KBM-7 (cell line): ENCODE data around the gene ATP6V1F.
"Not testable (repeated sequence)": the region's sequence is repeated elsewhere in the genome, so short reads cannot be mapped to it uniquely, and the experiment has no call there.

Source experiments
- DNase-seq: peaks from one replicate; pipeline ENCODE4 v3.0.0-alpha.2; 2015
- in situ Hi-C: fragments of 300-500 bp; cut with MboI; formaldehyde crosslinking; loops from 2 replicates; pipeline ENCODE4 v1.14.3; 2020; ENCODE audit warnings: low sequenced_read_pairs, low pct_unique_long_range_greater_than_20kb, mixed read lengths

The ATP6V1F gene

GRCh38 chr7:128909625-128910568 is 47.2 kb downstream of the ATP6V1F start:
- in situ Hi-C loops, result no loop called here
- no peak for DNase-seq

DNA sequence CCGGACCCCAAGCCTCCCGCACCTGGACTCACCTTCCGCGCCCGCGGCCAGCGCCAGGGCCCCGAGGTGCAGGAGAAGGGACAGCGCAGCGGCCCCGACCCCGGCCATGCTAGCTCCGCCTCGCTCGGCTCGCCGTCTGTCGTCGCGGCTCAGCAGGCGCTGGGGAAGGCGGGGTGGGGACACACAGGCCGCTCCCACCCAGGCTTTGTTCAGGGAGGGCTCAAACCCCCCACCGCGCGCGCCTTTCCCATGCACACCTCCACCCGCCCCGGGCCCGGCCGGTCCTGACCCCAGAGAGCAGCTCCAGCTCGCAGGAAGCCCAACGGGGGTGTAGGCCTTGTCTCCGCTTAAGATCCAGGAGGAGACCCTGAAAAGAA is 47.9 kb downstream of the ATP6V1F start, which contains the start of gene KCP:
KCP (minus strand) TSS at position 141 of the 377 bp plus-strand sequence; CDS start at position 108, 33 bp downstream.
- in situ Hi-C loops, result no loop called here
- DNase-seq, result no peak

- peak; percentile 88 for DNase-seq
- in situ Hi-C loops, result no loop called here
Observed at GRCh38 chr7:128911423-128912031, 48.9 kb downstream of the ATP6V1F start.

DNA sequence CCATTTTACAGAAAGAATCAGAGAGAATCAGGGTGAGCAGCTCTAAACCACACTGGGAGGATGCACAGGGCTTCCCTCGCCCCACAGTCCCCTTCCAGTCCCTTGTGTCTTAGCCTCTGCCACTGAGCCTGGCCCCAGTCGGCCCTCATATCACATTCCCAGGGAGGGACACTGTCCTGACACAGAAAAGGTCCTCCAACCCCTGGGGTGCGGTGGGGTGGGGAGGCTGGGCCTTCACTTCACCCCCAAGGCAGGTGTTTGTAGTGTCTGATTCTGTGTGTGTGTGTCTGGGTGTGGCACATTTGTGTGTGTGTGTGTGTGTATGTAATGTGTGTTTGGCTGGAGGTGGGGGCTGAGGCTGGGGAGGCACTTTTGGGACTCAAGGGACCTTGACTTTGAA is 49.6 kb downstream of the ATP6V1F start:
- no peak for DNase-seq
- in situ Hi-C loops, result no loop called here

- in situ Hi-C loops, DNase-seq: not testable (repeated sequence)
Observed at GRCh38 chr7:128912709-128913495, 50.2 kb downstream of the ATP6V1F start.

GRCh38 chr7:128913870-128914565 is 51.4 kb downstream of the ATP6V1F start:
- no peak for DNase-seq
- in situ Hi-C loops, result no loop called here

- in situ Hi-C loops, result no loop called here
- no peak for DNase-seq
Observed at GRCh38 chr7:128914566-128915151, 52.0 kb downstream of the ATP6V1F start.

- in situ Hi-C loops, result no loop called here
- DNase-seq, result no peak
Observed at GRCh38 chr7:128915271-128915819, 52.7 kb downstream of the ATP6V1F start.
